Colonic mucosa (tissue), 4 donors: ENCODE data around the gene ATP9B. TPM values are rescaled to one million over a fixed set of nuclear protein-coding genes. Genes with fewer than 3 reads are reported as not detected.
"Not testable (repeated sequence)": the region's sequence is repeated elsewhere in the genome, so short reads cannot be mapped to it uniquely, and the experiment has no call there.

Experiments used
- DNase-seq: peaks from one replicate; pipeline ENCODE4 v3.0.0-alpha.2; 2020
- H3K27ac ChIP-seq: fragments of 200-600 bp; one replicate; pipeline ENCODE4 v1.8.0; 2021
- H3K27me3 ChIP-seq: fragments of 200-600 bp; one replicate; pipeline ENCODE4 v1.8.0; 2021
- H3K36me3 ChIP-seq: fragments of 200-600 bp; one replicate; pipeline ENCODE4 v1.8.0; 2021
- H3K4me1 ChIP-seq: fragments of 200-600 bp; one replicate; pipeline ENCODE4 v1.8.0; 2021; ENCODE audit warnings: mild to moderate bottlenecking
- H3K4me3 ChIP-seq: fragments of 200-600 bp; one replicate; pipeline ENCODE4 v1.8.0; 2021
- H3K9ac ChIP-seq, 2 donors: one replicate each; pipeline ENCODE4 v1.7.0; 2013; ENCODE audit warnings: control low read depth in 2 of 2, low read depth in 2 of 2, low read length in 2 of 2
- H3K9me3 ChIP-seq: fragments of 200-600 bp; one replicate; pipeline ENCODE4 v1.8.0; 2021
- CTCF ChIP-seq: fragments of 200-600 bp; IDR thresholded peaks from one replicate; pipeline ENCODE4 v1.8.0; 2022; ENCODE audit warnings: antibody characterized with exemption, mild to moderate bottlenecking
- intact Hi-C: fragments of 100-400 bp; cut with DNase I; formaldehyde crosslinking; loops from one replicate; pipeline ENCODE4 v1.14.1; 2022
- total RNA-seq, 2 donors: library from RNA; stranded (reverse); fragmentation: NEBNext Ultra II Directional in 1 of 2; extraction: Animal tissue kit (Norgen Biotek cat#: 25700) in 1 of 2; gene quantifications; one replicate each; pipeline ENCODE4 v1.2.1, GENCODE V29; 2021
- donor health status: healthy.
- donor health status: DM: no; HTN: no; CAD: no.
- donor health status: DM: no; HTN: no; CAD: no.

Gene ATP9B
- total RNA-seq, 2 donors from 2014 or later: 20.4 to 30.3 TPM

- DNase-seq: no peak
- Histone ChIP-seq H3K27ac (no peak overlapping the region), H3K4me1 (no peaks in the 10 kb centered on the region), H3K9me3 (no peaks in the 10 kb centered on the region), H3K36me3 (no peaks in the 10 kb centered on the region), H3K27me3 (no peaks in the 10 kb centered on the region), H3K9ac (no peak overlapping the region), H3K4me3 (no peak overlapping the region)
- TF ChIP-seq CTCF: no peak
- intact Hi-C loops: no loop called here
Measured at GRCh38 chr18:79169958-79170555, 100.9 kb downstream of the ATP9B start.

- H3K27ac ChIP-seq, H3K4me3 ChIP-seq, H3K27me3 ChIP-seq, H3K9ac ChIP-seq, H3K9me3 ChIP-seq, H3K4me1 ChIP-seq, H3K36me3 ChIP-seq, intact Hi-C loops, DNase-seq: not testable (repeated sequence)
Measured at GRCh38 chr18:79172331-79172730, 103.1 kb downstream of the ATP9B start.

- intact Hi-C loops: no loop called here
- H3K4me3 ChIP-seq: no peak overlapping the region
- no peak for DNase-seq
- H3K9ac ChIP-seq: no peak overlapping the region
- no peaks in the 10 kb centered on the region for H3K9me3 ChIP-seq
- H3K4me1 ChIP-seq: no peaks in the 10 kb centered on the region
- no peak overlapping the region for H3K27ac ChIP-seq
- no peak for TF ChIP-seq CTCF
- H3K36me3 ChIP-seq: no peaks in the 10 kb centered on the region
- H3K27me3 ChIP-seq: no peaks in the 10 kb centered on the region
Measured at GRCh38 chr18:79173742-79174141, 104.5 kb downstream of the ATP9B start.

- no peak for DNase-seq
- Histone ChIP-seq H3K9ac (no peak overlapping the region), H3K9me3 (no peaks in the 10 kb centered on the region), H3K27me3 (no peaks in the 10 kb centered on the region), H3K27ac (no peak overlapping the region), H3K36me3 (no peaks in the 10 kb centered on the region), H3K4me1 (no peaks in the 10 kb centered on the region), H3K4me3 (no peak overlapping the region)
- intact Hi-C loops: no loop called here
- TF ChIP-seq CTCF: no peak
Measured at GRCh38 chr18:79178113-79178531, 108.9 kb downstream of the ATP9B start.

- DNase-seq: no peak
- H3K36me3 ChIP-seq: no peaks in the 10 kb centered on the region
- no peaks in the 10 kb centered on the region for H3K9me3 ChIP-seq
- no peaks in the 10 kb centered on the region for H3K4me1 ChIP-seq
- no peak overlapping the region for H3K9ac ChIP-seq
- intact Hi-C loops: no loop called here
- H3K4me3 ChIP-seq: no peak overlapping the region
- H3K27me3 ChIP-seq: no peaks in the 10 kb centered on the region
- H3K27ac ChIP-seq: no peak overlapping the region
- TF ChIP-seq CTCF: no peak
Measured at GRCh38 chr18:79182047-79182713, 113.0 kb downstream of the ATP9B start.

DNA sequence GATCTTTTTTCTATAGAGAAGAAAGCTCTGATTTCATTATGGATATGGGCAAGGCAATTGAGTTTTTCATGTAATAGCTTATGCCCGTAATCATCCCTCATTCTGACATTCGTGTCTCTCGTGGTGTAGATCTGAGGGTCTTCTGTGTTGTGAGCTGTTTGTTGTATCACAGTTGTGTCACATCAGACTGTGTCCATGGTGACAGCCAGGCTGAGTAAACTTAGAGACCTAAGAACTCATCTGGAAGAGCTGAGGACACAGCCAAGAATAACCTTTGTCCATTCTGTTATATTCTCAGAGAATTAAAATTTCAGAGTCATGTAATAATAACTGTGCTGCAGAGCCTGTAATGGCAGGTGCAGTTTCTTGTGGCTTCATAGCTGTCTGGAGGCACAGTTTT is 116.5 kb downstream of the ATP9B start:
- H3K9me3 ChIP-seq: no peaks in the 10 kb centered on the region
- H3K4me1 ChIP-seq: no peaks in the 10 kb centered on the region
- no peak overlapping the region for H3K9ac ChIP-seq
- no peak overlapping the region for H3K4me3 ChIP-seq
- no peak for DNase-seq
- no peak overlapping the region for H3K27ac ChIP-seq
- intact Hi-C loops: no loop called here
- no peaks in the 10 kb centered on the region for H3K36me3 ChIP-seq
- no peak for TF ChIP-seq CTCF
- no peaks in the 10 kb centered on the region for H3K27me3 ChIP-seq
